Liver (tissue), 9 donors: ENCODE measurements around the gene DNAJC7. TPM values are rescaled to one million over a fixed set of nuclear protein-coding genes. Genes with fewer than 3 reads are reported as not detected.

Experiments used
- DNase-seq: peaks from one replicate; pipeline ENCODE4 v3.0.0-alpha.2; 2017; ENCODE audit warnings: low spot score
- H3K27ac ChIP-seq, 2 donors: one replicate each; pipeline ENCODE4 v1.7.0; 2013; ENCODE audit warnings: inconsistent platforms in 2 of 2, low read length in 2 of 2, control low read depth in 1 of 2, low read depth in 1 of 2, mild to moderate bottlenecking in 1 of 2
- H3K27me3 ChIP-seq, 4 donors: one replicate each; pipeline versions ENCODE4 v1.6.1 to v1.7.0; 2013; ENCODE audit warnings: low read length in 3 of 4, inconsistent platforms in 1 of 4, mild to moderate bottlenecking in 1 of 4, moderate library complexity in 1 of 4; ENCODE audit not compliant: control insufficient read depth in 4 of 4, insufficient read depth in 4 of 4
- H3K36me3 ChIP-seq, 4 donors: one replicate each; pipeline versions ENCODE4 v1.6.1 to v1.7.0; 2013; ENCODE audit warnings: low read length in 3 of 4, mild to moderate bottlenecking in 3 of 4, low read depth in 1 of 4, moderate library complexity in 1 of 4; ENCODE audit not compliant: control insufficient read depth in 4 of 4, insufficient read depth in 3 of 4
- H3K4me1 ChIP-seq, 4 donors: one replicate each; pipeline versions ENCODE4 v1.6.1 to v1.7.0; 2013; ENCODE audit warnings: low read length in 3 of 4, mild to moderate bottlenecking in 3 of 4, moderate library complexity in 1 of 4; ENCODE audit not compliant: control insufficient read depth in 4 of 4, insufficient read depth in 4 of 4
- H3K4me3 ChIP-seq, 3 donors: one replicate each; pipeline versions ENCODE4 v1.6.1 to v1.7.0; 2013; ENCODE audit warnings: low read length in 3 of 3, control low read depth in 1 of 3, low read depth in 1 of 3, mild to moderate bottlenecking in 1 of 3
- H3K9ac ChIP-seq, 2 donors: one replicate each; pipeline ENCODE4 v1.7.0; 2013; ENCODE audit warnings: low read length in 2 of 2, mild to moderate bottlenecking in 2 of 2, moderate library complexity in 2 of 2, control low read depth in 1 of 2, low read depth in 1 of 2
- H3K9me3 ChIP-seq, 4 donors: one replicate each; pipeline versions ENCODE4 v1.6.1 to v1.7.0; 2013; ENCODE audit warnings: low read length in 3 of 4; ENCODE audit not compliant: control insufficient read depth in 4 of 4
- ATF3 ChIP-seq: IDR thresholded peaks from 2 replicates; pipeline ENCODE4 v1.6.1; 2016; ENCODE audit warnings: antibody characterized with exemption
- CTCF ChIP-seq: fragments of 150-350 bp; IDR thresholded peaks from 2 replicates; pipeline ENCODE4 v1.5.1; 2017; ENCODE audit warnings: improper control_type of control experiment, low read depth, low read length; ENCODE audit not compliant: missing input control
- EGR1 ChIP-seq, 2 donors: IDR thresholded peaks; 2 replicates each; pipeline ENCODE4 v1.6.1; 2016 to 2018; ENCODE audit warnings: antibody characterized with exemption in 2 of 2, low read depth in 2 of 2
- FOXA1 ChIP-seq: IDR thresholded peaks from 2 replicates; pipeline ENCODE4 v1.6.1; 2016; ENCODE audit warnings: antibody characterized with exemption
- FOXA2 ChIP-seq: IDR thresholded peaks from 2 replicates; pipeline ENCODE4 v1.6.1; 2016; ENCODE audit warnings: antibody characterized with exemption
- GABPA ChIP-seq, 2 donors: IDR thresholded peaks in 1 of 2; conservative IDR thresholded peaks in 1 of 2; 2 replicates each; pipeline ENCODE4 v1.6.1; 2016; ENCODE audit warnings: antibody characterized with exemption in 2 of 2, mild to moderate bottlenecking in 1 of 2, moderate library complexity in 1 of 2
- HNF4A ChIP-seq, 2 donors: conservative IDR thresholded peaks; 2 replicates each; pipeline ENCODE4 v1.6.1; 2016; ENCODE audit warnings: antibody characterized with exemption in 2 of 2, mild to moderate bottlenecking in 2 of 2
- HNF4G ChIP-seq: IDR thresholded peaks from 2 replicates; pipeline ENCODE4 v1.6.1; 2016; ENCODE audit warnings: antibody characterized with exemption
- JUND ChIP-seq, 2 donors: IDR thresholded peaks; 2 replicates each; pipeline ENCODE4 v1.6.1; 2016; ENCODE audit warnings: antibody characterized with exemption in 2 of 2
- MAX ChIP-seq: IDR thresholded peaks from 2 replicates; pipeline ENCODE4 v1.6.1; 2016; ENCODE audit warnings: antibody characterized with exemption
- NR2F2 ChIP-seq: IDR thresholded peaks from 2 replicates; pipeline ENCODE4 v1.6.1; 2016; ENCODE audit warnings: antibody characterized with exemption
- RAD21 ChIP-seq, 2 donors: IDR thresholded peaks; 2 replicates each; pipeline ENCODE4 v1.6.1; 2016; ENCODE audit warnings: antibody characterized with exemption in 2 of 2, mild to moderate bottlenecking in 2 of 2
- REST ChIP-seq: IDR thresholded peaks from 2 replicates; pipeline ENCODE4 v1.6.1; 2016; ENCODE audit warnings: antibody characterized with exemption, mild to moderate bottlenecking
- RXRA ChIP-seq, 2 donors: IDR thresholded peaks; 2 replicates each; pipeline ENCODE4 v1.6.1; 2017 to 2018; ENCODE audit warnings: antibody characterized with exemption in 2 of 2, mild to moderate bottlenecking in 1 of 2
- SP1 ChIP-seq: IDR thresholded peaks from 2 replicates; pipeline ENCODE4 v1.6.1; 2018; ENCODE audit warnings: antibody characterized with exemption, mild to moderate bottlenecking
- TAF1 ChIP-seq: conservative IDR thresholded peaks from 2 replicates; pipeline ENCODE4 v1.6.1; 2016; ENCODE audit warnings: antibody characterized with exemption, mild to moderate bottlenecking
- YY1 ChIP-seq: IDR thresholded peaks from 2 replicates; pipeline ENCODE4 v1.6.1; 2016; ENCODE audit warnings: antibody characterized with exemption, mild to moderate bottlenecking
- ZBTB33 ChIP-seq: IDR thresholded peaks from 2 replicates; pipeline ENCODE4 v1.6.1; 2016; ENCODE audit warnings: antibody characterized with exemption
- WGBS: extraction: QIAGEN DNeasy Blood & Tissue Kit; methylation state at CpG from one replicate; pipeline ENCODE4 v1.1.7; 2013; 5-methylcytosine and 5-hydroxymethylcytosine counted together
- polyA plus RNA-seq, 2 donors: library from polyadenylated mRNA; stranded (reverse) in 1 of 2; unstranded in 1 of 2; fragments of 200-250 nt in 1 of 2; fragments of >200 nt in 1 of 2; fragmentation: Nextera tagmentation in 1 of 2; extraction: Ambion mirVana in 1 of 2; gene quantifications; one replicate each; pipeline versions ENCODE4 v1.2.1 to v1.2.3, GENCODE V29; 2013 to 2015
- total RNA-seq, 2 donors: library from RNA; depleted of rRNA; stranded (reverse); fragments of >200 nt; gene quantifications; one replicate each; pipeline ENCODE4 v1.2.3, GENCODE V29; 2014
- donor health status: healthy.
- donor health status: healthy.
- donor health status: healthy.
- donor health status: healthy.
- donor health status: healthy.

The DNAJC7 gene
- total and polyA plus RNA-seq, 4 donors, result 28.7 to 33.9 (median 30.6) TPM

GRCh38 chr17:41989702-41990419, 27.4 kb downstream of the DNAJC7 start:
- Histone ChIP-seq H3K9ac (no peak overlapping the region), H3K4me1 (peaks cover 4 to 28% (median 23%) of the 10 kb centered on the region in 4 donors), H3K9me3 (no peaks in the 10 kb centered on the region), H3K36me3 (peaks cover 13 to 54% (median 49%) of the 10 kb centered on the region in 4 donors), H3K4me3 (no peak overlapping the region), H3K27ac (peak overlapping the region; percentile 70 to 86), H3K27me3 (no peaks in the 10 kb centered on the region)
- WGBS, result 52% methylated on average over 5 of the region's 5 CpGs
- DNase-seq, result no peak
- peak; percentile 94 for TF ChIP-seq YY1
- TF ChIP-seq ZBTB33, result peak; percentile 93
- TF ChIP-seq FOXA1, result peak; percentile 66
- TF ChIP-seq ATF3, result peak; percentile 35
- peak; percentile 42 to 86 for TF ChIP-seq JUND (IDR thresholded peaks at IDR 0.05)
- peak; percentile 62 for TF ChIP-seq NR2F2
- peak; percentile 98 to 99 for TF ChIP-seq HNF4A (conservative IDR thresholded peaks at IDR 0.05)
- no peak for TF ChIP-seq CTCF
- peak; percentile 49 to 59 for TF ChIP-seq RAD21 (IDR thresholded peaks at IDR 0.05)
- peak in 1 of 2 donors; percentile 33 for TF ChIP-seq EGR1 (IDR thresholded peaks at IDR 0.05; ENCODE audit: low read depth in 2 of 2)
- TF ChIP-seq RXRA (IDR thresholded peaks at IDR 0.05), result peak; percentile 87 to 95
- TF ChIP-seq FOXA2, result peak; percentile 80
- peak; percentile 94 for TF ChIP-seq SP1
- peak; percentile 86 for TF ChIP-seq REST
- peak; percentile 92 for TF ChIP-seq HNF4G
- TF ChIP-seq TAF1, result no peak
- TF ChIP-seq GABPA (IDR thresholded peaks at IDR 0.05 in 1 of 2, conservative IDR thresholded peaks at IDR 0.05 in 1 of 2), result peak in 1 of 2 donors; percentile 65
- TF ChIP-seq MAX, result peak; percentile 79
